PC-9 (cell line): Measurements from ENCODE around the gene DNAJB2. TPM values are rescaled to one million over a fixed set of nuclear protein-coding genes. Genes with fewer than 3 reads are reported as not detected.

Experiments used
- BruUV-seq: library from RNA; stranded (reverse); fragments of 400-500 nt; replicated peaks from 2 replicates; lab custom pipeline; 2021; lab: Mats Ljungman, UMichigan
- CTCF ChIA-PET: fragments of 300-600 bp; sonication (Branson Sonifier 250); formaldehyde crosslinking; loops from one replicate; lab custom pipeline; 2022; ENCODE audit warnings: antibody characterized with exemption; lab: Charles Lee
- POLR2A ChIA-PET: fragments of 300-600 bp; sonication (Branson Sonifier 250); formaldehyde crosslinking; loops from one replicate; lab custom pipeline; 2022; ENCODE audit warnings: antibody characterized with exemption; ENCODE audit not compliant: unreplicated experiment; lab: Charles Lee
- DNase-seq, 2 experiments: peaks; one replicate each; pipeline versions ENCODE4 v3.0.0 to v3.0.0-alpha.2; 2015 to 2022; ENCODE audit warnings: mixed read lengths in 1 of 2
- H2AFZ ChIP-seq: fragments of 200-600 bp; sonication (generic); 2 replicates; pipeline ENCODE4 v1.8.1; 2017; ENCODE audit warnings: antibody characterized with exemption
- H3F3A ChIP-seq: fragments of 200-600 bp; sonication (generic); 2 replicates; pipeline ENCODE4 v1.8.1; 2017; ENCODE audit warnings: antibody characterized with exemption, mild to moderate bottlenecking, low read depth; ENCODE audit not compliant: insufficient read depth
- H3K27ac ChIP-seq: fragments of 200-600 bp; sonication (generic); 2 replicates; pipeline ENCODE4 v1.6.1; 2016; ENCODE audit warnings: mixed run types
- H3K27me3 ChIP-seq: fragments of 200-600 bp; sonication (generic); 2 replicates; pipeline ENCODE4 v1.6.1; 2016; ENCODE audit warnings: low read depth, mixed run types; ENCODE audit not compliant: insufficient read depth
- H3K36me3 ChIP-seq: fragments of 200-600 bp; sonication (generic); 2 replicates; pipeline ENCODE4 v1.6.1; 2016; ENCODE audit warnings: low read depth, mixed run types
- H3K4me1 ChIP-seq: fragments of 200-600 bp; sonication (generic); replicated peaks from 2 replicates; pipeline ENCODE4 v1.6.1; 2016; ENCODE audit warnings: mixed run types; ENCODE audit not compliant: insufficient read depth
- H3K4me2 ChIP-seq: fragments of 200-600 bp; sonication (generic); 2 replicates; pipeline ENCODE4 v1.6.1; 2017; ENCODE audit warnings: mixed run types
- H3K4me3 ChIP-seq: fragments of 200-600 bp; sonication (generic); 2 replicates; pipeline ENCODE4 v1.6.1; 2016; ENCODE audit warnings: mixed run types
- H3K79me2 ChIP-seq: fragments of 200-600 bp; sonication (generic); 2 replicates; pipeline ENCODE4 v1.6.1; 2017; ENCODE audit warnings: low read depth, mixed run types
- H3K9me2 ChIP-seq: fragments of 200-600 bp; sonication (generic); 2 replicates; pipeline ENCODE4 v1.8.1; 2017; ENCODE audit warnings: mild to moderate bottlenecking; ENCODE audit not compliant: insufficient read depth
- H3K9me3 ChIP-seq: fragments of 200-600 bp; sonication (generic); 2 replicates; pipeline ENCODE4 v1.8.1; 2016; ENCODE audit warnings: low read depth; ENCODE audit not compliant: insufficient read depth
- H4K20me1 ChIP-seq: fragments of 200-600 bp; sonication (generic); 2 replicates; pipeline ENCODE4 v1.8.1; 2017; ENCODE audit not compliant: insufficient read depth
- CTCF ChIP-seq: fragments of 200-600 bp; sonication (generic); conservative IDR thresholded peaks from 2 replicates; pipeline ENCODE4 v1.6.1; 2017; ENCODE audit warnings: mixed run types, antibody characterized with exemption, mild to moderate bottlenecking, moderate library complexity
- EZH2 ChIP-seq: fragments of 200-600 bp; sonication (generic); IDR thresholded peaks from 2 replicates; pipeline ENCODE4 v1.8.0; 2017; ENCODE audit warnings: antibody characterized with exemption, low read depth
- intact Hi-C: fragments of 100-400 bp; cut with micrococcal nuclease; formaldehyde crosslinking; loops from one replicate; pipeline ENCODE4 v1.10.0; 2022; ENCODE audit not compliant: unreplicated experiment
- total RNA-seq: library from RNA; stranded (reverse); gene quantifications from 2 replicates; pipeline ENCODE4 v1.2.3, GENCODE V29; 2021

Gene DNAJB2
- total RNA-seq, 1 experiment from 2014 or later, result 38.5 TPM

GRCh38 chr2:219268294-219268693, 10.9 kb upstream of the DNAJB2 start:
- DNase-seq, result no peak
- H3K4me2 ChIP-seq, result no peak overlapping the region
- H3K79me2 ChIP-seq, result no peaks in the 10 kb centered on the region
- H3K27ac ChIP-seq, result no peak overlapping the region
- CTCF ChIA-PET, result no interaction called here
- no peak overlapping the region for H2AFZ ChIP-seq
- H4K20me1 ChIP-seq, result no peaks in the 10 kb centered on the region
- no peak overlapping the region for H3K4me3 ChIP-seq
- TF ChIP-seq EZH2, result no peak
- H3K9me2 ChIP-seq, result no peaks in the 10 kb centered on the region
- H3K27me3 ChIP-seq, result no peaks in the 10 kb centered on the region
- POLR2A ChIA-PET, result no interaction called here
- peaks cover 10% of the 10 kb centered on the region for H3K4me1 ChIP-seq
- no peaks in the 10 kb centered on the region for H3K9me3 ChIP-seq
- intact Hi-C loops, result no loop called here
- BruUV-seq, result no TSS peak
- no peaks in the 10 kb centered on the region for H3K36me3 ChIP-seq
- peaks cover 5% of the 10 kb centered on the region; the same call in 1 of the 2 replicates for H3F3A ChIP-seq

GRCh38 chr2:219269362-219270054, 9.7 kb upstream of the DNAJB2 start:
- intact Hi-C loops, result loop anchor here (10.0 kb wide), 1 partner anchor 375 kb away; no protein-coding TSS in a partner anchor
- H3K9me2 ChIP-seq, result no peaks in the 10 kb centered on the region

GRCh38 chr2:219270055-219270372, 9.2 kb upstream of the DNAJB2 start:
- Histone ChIP-seq H2AFZ (no peak overlapping the region), H3K9me2 (no peaks in the 10 kb centered on the region), H3K36me3 (no peaks in the 10 kb centered on the region), H3K9me3 (no peaks in the 10 kb centered on the region), H3K4me1 (peaks cover 25% of the 10 kb centered on the region), H3K79me2 (no peaks in the 10 kb centered on the region), H3K4me2 (no peak overlapping the region), H3K27ac (no peak overlapping the region), H3F3A (peaks cover 20% of the 10 kb centered on the region), H3K27me3 (no peaks in the 10 kb centered on the region), H4K20me1 (no peaks in the 10 kb centered on the region), H3K4me3 (no peak overlapping the region)
- POLR2A ChIA-PET, result no interaction called here
- no TSS peak for BruUV-seq
- TF ChIP-seq EZH2 (no peak), CTCF (no peak)
- no peak for DNase-seq
- CTCF ChIA-PET, result no interaction called here
- intact Hi-C loops, result loop anchor here (10.0 kb wide), 1 partner anchor 375 kb away; no protein-coding TSS in a partner anchor

More at GRCh38 chr2:219269362-219270054, 9.7 kb upstream of the DNAJB2 start:
- no peaks in the 10 kb centered on the region for H3K27me3 ChIP-seq
- H3K4me1 ChIP-seq, result peaks cover 22% of the 10 kb centered on the region
- no peaks in the 10 kb centered on the region for H3K36me3 ChIP-seq
- H3K27ac ChIP-seq, result no peak overlapping the region
- peaks cover 16% of the 10 kb centered on the region for H3F3A ChIP-seq
- DNase-seq, result no peak
- H4K20me1 ChIP-seq, result no peaks in the 10 kb centered on the region
- TF ChIP-seq EZH2 (no peak), CTCF (no peak)
- no TSS peak for BruUV-seq
- no peak overlapping the region for H3K4me3 ChIP-seq
- no peak overlapping the region for H3K4me2 ChIP-seq
- no peaks in the 10 kb centered on the region for H3K9me3 ChIP-seq
- H3K79me2 ChIP-seq, result no peaks in the 10 kb centered on the region
- H2AFZ ChIP-seq, result no peak overlapping the region
- ChIA-PET POLR2A (interaction anchor here (0.6 kb wide), 1 partner anchor 401 kb away, joined by 9 read pairs; no protein-coding TSS in a partner anchor), CTCF (no interaction called here)
